SK-N-SH (cell line): ENCODE data around the gene CCL24. TPM values are rescaled to one million over a fixed set of nuclear protein-coding genes. Genes with fewer than 3 reads are reported as not detected.

ENCODE experiments used
- polyA plus RNA-seq, 3 experiments: library from polyadenylated mRNA; depleted of rRNA; stranded (reverse); fragments of >200 nt; gene quantifications; 2 replicates each; pipeline ENCODE4 v1.2.3, GENCODE V29; 2012

The CCL24 gene
- polyA plus RNA-seq, 1 of the 3 experiments (the other 2 are of a cell fraction): not detected

Other genes with a start within 250 kb of the CCL24 start
- gene HIP1, start 74.9 kb downstream of the CCL24 start, polyA plus RNA-seq (2012; rRNA removed): 10.4 and 11.3 TPM in 2 replicates
- not detected in 2 replicates for gene CCL26, start 41.6 kb downstream of the CCL24 start, polyA plus RNA-seq (2012; rRNA removed)
- 68.8 and 77.6 TPM in 2 replicates for gene RHBDD2, start 65.2 kb upstream of the CCL24 start, polyA plus RNA-seq (2012; rRNA removed)
- 55.8 and 68.7 TPM in 2 replicates for gene POR, start 101.3 kb upstream of the CCL24 start, polyA plus RNA-seq (2012; rRNA removed)
- 59.8 and 95.2 TPM in 2 replicates for gene TMEM120A, start 180.8 kb upstream of the CCL24 start, polyA plus RNA-seq (2012; rRNA removed)
- 86.6 and 89.4 TPM in 2 replicates for gene STYXL1, start 234.2 kb upstream of the CCL24 start, polyA plus RNA-seq (2012; rRNA removed)
- gene MDH2, start 234.3 kb upstream of the CCL24 start, polyA plus RNA-seq (2012; rRNA removed): 244 and 301 TPM in 2 replicates